HepG2 (cell line): Measurements from ENCODE around the gene ZFHX3. TPM values are rescaled to one million over a fixed set of nuclear protein-coding genes. Genes with fewer than 3 reads are reported as not detected.

Source experiments
- ATF1 ChIP-seq: IDR thresholded peaks from 2 replicates; pipeline ENCODE4 v1.6.1; 2016; ENCODE audit warnings: mild to moderate bottlenecking, control low read depth
- CC2D1A ChIP-seq: sonication (generic); formaldehyde crosslinking; IDR thresholded peaks from 2 replicates; pipeline ENCODE4 v1.8.1; 2023; ENCODE audit warnings: mild to moderate bottlenecking, missing genetic modification reagents
- HDAC6 ChIP-seq: fragments of 200-600 bp; sonication (generic); IDR thresholded peaks from 2 replicates; pipeline ENCODE4 v1.7.0; 2017; ENCODE audit warnings: mild to moderate bottlenecking, antibody characterized with exemption, low read length, low read depth
- KAT2B ChIP-seq: fragments of 150-350 bp; IDR thresholded peaks from 2 replicates; pipeline ENCODE4 v1.6.1; 2014; ENCODE audit warnings: low read depth, low read length, borderline replicate concordance
- KLF12 ChIP-seq: sonication (generic); formaldehyde crosslinking; IDR thresholded peaks from 2 replicates; pipeline ENCODE4 v1.4.0; 2020; ENCODE audit warnings: missing genetic modification reagents, borderline replicate concordance
- MIER2 ChIP-seq: IDR thresholded peaks from 2 replicates; pipeline ENCODE4 v1.6.1; 2016; ENCODE audit warnings: missing biosample characterization, missing genetic modification reagents
- MTA1 ChIP-seq: sonication (generic); formaldehyde crosslinking; IDR thresholded peaks from 2 replicates; pipeline ENCODE4 v1.4.0; 2020; ENCODE audit warnings: missing genetic modification reagents, mild to moderate bottlenecking, borderline replicate concordance
- MXD4 ChIP-seq: IDR thresholded peaks from 2 replicates; pipeline ENCODE4 v1.6.1; 2016; ENCODE audit warnings: mild to moderate bottlenecking, missing biosample characterization, missing genetic modification reagents
- POGZ ChIP-seq: sonication (generic); formaldehyde crosslinking; IDR thresholded peaks from 2 replicates; pipeline ENCODE4 v1.4.0; 2020; ENCODE audit warnings: mild to moderate bottlenecking, missing genetic modification reagents
- REL ChIP-seq: sonication (generic); formaldehyde crosslinking; conservative IDR thresholded peaks from 2 replicates; pipeline ENCODE4 v1.8.0; 2022; ENCODE audit warnings: mild to moderate bottlenecking, missing genetic modification reagents, moderate library complexity
- SIX1 ChIP-seq: sonication (generic); formaldehyde crosslinking; IDR thresholded peaks from 2 replicates; pipeline ENCODE4 v1.4.0; 2020; ENCODE audit warnings: missing genetic modification reagents, borderline replicate concordance
- SMAD3 ChIP-seq: sonication (generic); formaldehyde crosslinking; IDR thresholded peaks from 2 replicates; pipeline ENCODE4 v1.4.0; 2020; ENCODE audit warnings: missing genetic modification reagents
- SMYD3 ChIP-seq: sonication (generic); formaldehyde crosslinking; IDR thresholded peaks from 2 replicates; pipeline ENCODE4 v1.8.1; 2023; ENCODE audit warnings: mild to moderate bottlenecking, missing genetic modification reagents
- XBP1 ChIP-seq: sonication (generic); formaldehyde crosslinking; IDR thresholded peaks from 2 replicates; pipeline ENCODE4 v1.5.0; 2020; ENCODE audit warnings: missing genetic modification reagents
- ZKSCAN1 ChIP-seq: fragments of 150-350 bp; IDR thresholded peaks from 2 replicates; pipeline ENCODE4 v1.6.1; 2014; ENCODE audit warnings: low read length
- ZNF17 ChIP-seq: sonication (generic); formaldehyde crosslinking; IDR thresholded peaks from 2 replicates; pipeline ENCODE4 v1.5.0; 2020; ENCODE audit warnings: mild to moderate bottlenecking, missing genetic modification reagents
- ZNF776 ChIP-seq: sonication (generic); formaldehyde crosslinking; IDR thresholded peaks from 2 replicates; pipeline ENCODE4 v1.4.0; 2020; ENCODE audit warnings: mild to moderate bottlenecking, missing genetic modification reagents
- polyA plus RNA-seq, 8 experiments: library from polyadenylated mRNA; depleted of rRNA in 3 of 8; stranded (reverse) in 7 of 8; unstranded in 1 of 8; fragments of >200 nt; fragmentation: Illumina TruSeq in 4 of 8; extraction: Trizol in 4 of 8; gene quantifications; 2 replicates each; pipeline versions ENCODE4 v1.2.1 to v1.2.3, GENCODE V29; 2011 to 2016; ENCODE audit warnings: low read depth in 4 of 8, missing spikeins in 1 of 8, mixed read lengths in 1 of 8; ENCODE audit not compliant: insufficient read depth in 1 of 8
- total RNA-seq, 5 experiments: library from RNA; depleted of rRNA; stranded (reverse); fragments of >200 nt; fragmentation: Illumina TruSeq; extraction: Trizol; gene quantifications; 2 replicates each; pipeline ENCODE4 v1.2.3, GENCODE V29; 2016; ENCODE audit warnings: low read depth in 1 of 5
- TF ChIP-seq, protein P1 (sequence below): sonication (generic); formaldehyde crosslinking; IDR thresholded peaks from 2 replicates; pipeline ENCODE4 v1.5.1; 2020; ENCODE audit warnings: mild to moderate bottlenecking, missing genetic modification reagents, borderline replicate concordance
- TF ChIP-seq, protein P2 (sequence below): IDR thresholded peaks from 2 replicates; pipeline ENCODE4 v1.6.1; 2016; ENCODE audit warnings: low read depth, control low read depth
- TF ChIP-seq, protein P3 (sequence below): sonication (generic); formaldehyde crosslinking; IDR thresholded peaks from 2 replicates; pipeline ENCODE4 v1.4.0; 2020; ENCODE audit warnings: missing genetic modification reagents, mild to moderate bottlenecking, borderline replicate concordance
- TF ChIP-seq, protein P4 (sequence below): sonication (generic); formaldehyde crosslinking; IDR thresholded peaks from 2 replicates; pipeline ENCODE4 v1.8.1; 2023; ENCODE audit warnings: mild to moderate bottlenecking, missing genetic modification reagents
- TF ChIP-seq, protein P5 (sequence below): sonication (generic); formaldehyde crosslinking; conservative IDR thresholded peaks from 2 replicates; pipeline ENCODE4 v1.5.0; 2020; ENCODE audit warnings: missing genetic modification reagents

The ZFHX3 gene
- total and polyA plus RNA-seq, 2 of the 13 experiments (the other 11 are each of a cell fraction or from before 2014, with no cell fraction given), result 5.0 to 6.0 TPM

DNA sequence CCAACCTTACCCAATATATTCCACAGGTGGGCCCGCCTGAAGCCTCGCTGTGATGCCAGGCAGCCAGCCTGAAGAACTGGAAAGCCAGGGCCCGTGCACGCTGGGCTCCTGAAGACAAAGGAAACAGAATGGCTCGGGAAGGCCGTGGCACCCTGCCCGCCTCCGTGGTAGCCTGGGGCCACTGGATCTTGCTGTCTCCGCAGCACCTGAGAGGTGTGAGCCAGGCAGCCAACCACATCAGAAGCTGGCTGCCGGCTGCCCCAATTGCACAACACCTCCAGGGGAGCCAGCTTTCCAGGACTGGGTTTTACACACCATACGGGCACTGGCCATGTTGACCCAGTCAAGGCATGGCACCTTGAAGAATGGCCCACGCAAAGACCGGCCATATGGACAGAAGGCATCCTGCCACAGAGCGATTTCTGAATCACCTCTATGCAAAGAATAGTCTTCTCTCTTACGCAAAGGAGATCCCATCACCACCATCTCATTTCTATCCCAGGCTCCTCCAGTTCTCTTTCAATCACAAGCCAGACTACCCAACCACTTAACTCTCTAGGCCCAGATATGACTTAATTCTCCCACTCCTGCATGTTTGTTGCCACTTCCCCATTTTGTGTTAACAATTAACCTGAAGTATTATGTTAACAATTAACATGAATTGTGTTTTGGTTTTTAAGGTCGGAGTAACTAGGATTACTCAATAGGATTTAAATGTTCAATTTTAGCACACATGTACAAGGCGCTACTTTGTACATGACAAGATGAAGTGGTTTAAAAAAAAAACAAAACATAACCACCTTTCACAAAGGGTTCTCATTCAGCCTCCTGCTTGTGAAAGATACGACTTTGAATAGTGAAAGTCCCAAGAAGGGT, 32.1 kb downstream of the ZFHX3 start (continued):
- TF ChIP-seq SIX1 (CRISPR knock-in tag) (0 out of 2 replicates have a peak, but pooled peaks have one; percentile 18), HDAC6 (no peak), KLF12 (CRISPR knock-in tag) (no peak), MXD4 (CRISPR knock-in tag) (peak; percentile 40; the same call in 1 of the 2 replicates), KAT2B (no peak), ZNF776 (no peak), CC2D1A (no peak), ZNF17 (no peak), ZKSCAN1 (no peak), POGZ (CRISPR knock-in tag) (no peak), SMAD3 (CRISPR knock-in tag) (no peak), MTA1 (CRISPR knock-in tag) (peak; percentile 84; the same call in 1 of the 2 replicates), MIER2 (CRISPR knock-in tag) (0 out of 2 replicates have a peak, but pooled peaks have one; percentile 11), XBP1 (0 out of 2 replicates have a peak, but pooled peaks have one; percentile 31), ATF1 (CRISPR knock-in tag) (no peak), REL (CRISPR knock-in tag) (no peak), SMYD3 (CRISPR knock-in tag) (no peak)
- TF ChIP-seq, protein P1, sequence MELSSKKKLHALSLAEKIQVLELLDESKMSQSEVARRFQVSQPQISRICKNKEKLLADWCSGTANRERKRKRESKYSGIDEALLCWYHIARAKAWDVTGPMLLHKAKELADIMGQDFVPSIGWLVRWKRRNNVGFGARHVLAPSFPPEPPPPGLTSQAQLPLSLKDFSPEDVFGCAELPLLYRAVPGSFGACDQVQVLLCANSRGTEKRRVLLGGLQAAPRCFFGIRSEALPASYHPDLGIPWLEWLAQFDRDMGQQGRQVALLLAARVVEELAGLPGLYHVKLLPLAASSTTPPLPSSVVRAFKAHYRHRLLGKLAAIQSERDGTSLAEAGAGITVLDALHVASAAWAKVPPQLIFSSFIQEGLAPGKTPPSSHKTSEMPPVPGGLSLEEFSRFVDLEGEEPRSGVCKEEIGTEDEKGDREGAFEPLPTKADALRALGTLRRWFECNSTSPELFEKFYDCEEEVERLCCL, result no peak
- TF ChIP-seq, protein P2, sequence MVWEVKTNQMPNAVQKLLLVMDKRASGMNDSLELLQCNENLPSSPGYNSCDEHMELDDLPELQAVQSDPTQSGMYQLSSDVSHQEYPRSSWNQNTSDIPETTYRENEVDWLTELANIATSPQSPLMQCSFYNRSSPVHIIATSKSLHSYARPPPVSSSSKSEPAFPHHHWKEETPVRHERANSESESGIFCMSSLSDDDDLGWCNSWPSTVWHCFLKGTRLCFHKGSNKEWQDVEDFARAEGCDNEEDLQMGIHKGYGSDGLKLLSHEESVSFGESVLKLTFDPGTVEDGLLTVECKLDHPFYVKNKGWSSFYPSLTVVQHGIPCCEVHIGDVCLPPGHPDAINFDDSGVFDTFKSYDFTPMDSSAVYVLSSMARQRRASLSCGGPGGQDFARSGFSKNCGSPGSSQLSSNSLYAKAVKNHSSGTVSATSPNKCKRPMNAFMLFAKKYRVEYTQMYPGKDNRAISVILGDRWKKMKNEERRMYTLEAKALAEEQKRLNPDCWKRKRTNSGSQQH, result peak; percentile 66; the same call in 1 of the 2 replicates
- TF ChIP-seq, protein P3, sequence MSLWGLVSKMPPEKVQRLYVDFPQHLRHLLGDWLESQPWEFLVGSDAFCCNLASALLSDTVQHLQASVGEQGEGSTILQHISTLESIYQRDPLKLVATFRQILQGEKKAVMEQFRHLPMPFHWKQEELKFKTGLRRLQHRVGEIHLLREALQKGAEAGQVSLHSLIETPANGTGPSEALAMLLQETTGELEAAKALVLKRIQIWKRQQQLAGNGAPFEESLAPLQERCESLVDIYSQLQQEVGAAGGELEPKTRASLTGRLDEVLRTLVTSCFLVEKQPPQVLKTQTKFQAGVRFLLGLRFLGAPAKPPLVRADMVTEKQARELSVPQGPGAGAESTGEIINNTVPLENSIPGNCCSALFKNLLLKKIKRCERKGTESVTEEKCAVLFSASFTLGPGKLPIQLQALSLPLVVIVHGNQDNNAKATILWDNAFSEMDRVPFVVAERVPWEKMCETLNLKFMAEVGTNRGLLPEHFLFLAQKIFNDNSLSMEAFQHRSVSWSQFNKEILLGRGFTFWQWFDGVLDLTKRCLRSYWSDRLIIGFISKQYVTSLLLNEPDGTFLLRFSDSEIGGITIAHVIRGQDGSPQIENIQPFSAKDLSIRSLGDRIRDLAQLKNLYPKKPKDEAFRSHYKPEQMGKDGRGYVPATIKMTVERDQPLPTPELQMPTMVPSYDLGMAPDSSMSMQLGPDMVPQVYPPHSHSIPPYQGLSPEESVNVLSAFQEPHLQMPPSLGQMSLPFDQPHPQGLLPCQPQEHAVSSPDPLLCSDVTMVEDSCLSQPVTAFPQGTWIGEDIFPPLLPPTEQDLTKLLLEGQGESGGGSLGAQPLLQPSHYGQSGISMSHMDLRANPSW (CRISPR knock-in tag), result 0 out of 2 replicates have a peak, but pooled peaks have one; percentile 37
- TF ChIP-seq, protein P4, sequence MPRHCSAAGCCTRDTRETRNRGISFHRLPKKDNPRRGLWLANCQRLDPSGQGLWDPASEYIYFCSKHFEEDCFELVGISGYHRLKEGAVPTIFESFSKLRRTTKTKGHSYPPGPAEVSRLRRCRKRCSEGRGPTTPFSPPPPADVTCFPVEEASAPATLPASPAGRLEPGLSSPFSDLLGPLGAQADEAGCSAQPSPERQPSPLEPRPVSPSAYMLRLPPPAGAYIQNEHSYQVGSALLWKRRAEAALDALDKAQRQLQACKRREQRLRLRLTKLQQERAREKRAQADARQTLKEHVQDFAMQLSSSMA, result no peak; the same call in 1 of the 2 replicates
- TF ChIP-seq, protein P5, sequence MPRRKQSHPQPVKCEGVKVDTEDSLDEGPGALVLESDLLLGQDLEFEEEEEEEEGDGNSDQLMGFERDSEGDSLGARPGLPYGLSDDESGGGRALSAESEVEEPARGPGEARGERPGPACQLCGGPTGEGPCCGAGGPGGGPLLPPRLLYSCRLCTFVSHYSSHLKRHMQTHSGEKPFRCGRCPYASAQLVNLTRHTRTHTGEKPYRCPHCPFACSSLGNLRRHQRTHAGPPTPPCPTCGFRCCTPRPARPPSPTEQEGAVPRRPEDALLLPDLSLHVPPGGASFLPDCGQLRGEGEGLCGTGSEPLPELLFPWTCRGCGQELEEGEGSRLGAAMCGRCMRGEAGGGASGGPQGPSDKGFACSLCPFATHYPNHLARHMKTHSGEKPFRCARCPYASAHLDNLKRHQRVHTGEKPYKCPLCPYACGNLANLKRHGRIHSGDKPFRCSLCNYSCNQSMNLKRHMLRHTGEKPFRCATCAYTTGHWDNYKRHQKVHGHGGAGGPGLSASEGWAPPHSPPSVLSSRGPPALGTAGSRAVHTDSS (CRISPR knock-in tag), result no peak
